NCI-H1417 (cell line): Measurements from ENCODE around the gene PLEKHA1.

Experiments
- DNase-seq, 3 experiments: peaks; one replicate each; lab custom pipeline; 2025; lab: John Stamatoyannopoulos, UW

Gene PLEKHA1

GRCh38 chr10:122347170-122347841 is 27.2 kb upstream of the PLEKHA1 start:
- peak in 1 of 3 experiments; percentile 1 for DNase-seq

GRCh38 chr10:122348512-122348911 is 26.0 kb upstream of the PLEKHA1 start:
- peak; percentile 24 to 70 (median 65) for DNase-seq

- DNase-seq = peak; percentile 14 to 73 (median 35)
Measured at GRCh38 chr10:122348935-122349361, 25.6 kb upstream of the PLEKHA1 start.

GRCh38 chr10:122349758-122350369 is 24.6 kb upstream of the PLEKHA1 start:
- no peak for DNase-seq

- DNase-seq = no peak
Measured at GRCh38 chr10:122350893-122351292, 23.6 kb upstream of the PLEKHA1 start.

GRCh38 chr10:122352817-122353525 is 21.5 kb upstream of the PLEKHA1 start:
- DNase-seq = no peak

- no peak for DNase-seq
Measured at GRCh38 chr10:122354383-122354782, 20.1 kb upstream of the PLEKHA1 start.

GRCh38 chr10:122357685-122358084 is 16.8 kb upstream of the PLEKHA1 start:
- DNase-seq = no peak

- no peak for DNase-seq
Measured at GRCh38 chr10:122359621-122360020, 14.9 kb upstream of the PLEKHA1 start.

GRCh38 chr10:122361046-122361445 is 13.5 kb upstream of the PLEKHA1 start:
- no peak for DNase-seq

- no peak for DNase-seq
Measured at GRCh38 chr10:122362031-122362592, 12.4 kb upstream of the PLEKHA1 start.

- DNase-seq = no peak
Measured at GRCh38 chr10:122362621-122363020, 11.9 kb upstream of the PLEKHA1 start.

- no peak for DNase-seq
Measured at GRCh38 chr10:122363311-122363710, 11.2 kb upstream of the PLEKHA1 start.

- peak in 1 of 3 experiments; percentile 6 for DNase-seq
Measured at GRCh38 chr10:122363722-122364463, 10.6 kb upstream of the PLEKHA1 start.

GRCh38 chr10:122368502-122369254 is 5.8 kb upstream of the PLEKHA1 start:
- peak in 2 of 3 experiments; percentile 52 to 82 for DNase-seq

GRCh38 chr10:122373108-122373507 is 1.4 kb upstream of the PLEKHA1 start:
- no peak for DNase-seq

- no peak for DNase-seq
Measured at GRCh38 chr10:122373721-122374120, 787 bp upstream of the PLEKHA1 start.

- peak; percentile 49 to 86 (median 82) for DNase-seq
Measured at GRCh38 chr10:122374859-122375678, 561 bp downstream of the PLEKHA1 start.

GRCh38 chr10:122375679-122376160 is 1.2 kb downstream of the PLEKHA1 start:
- DNase-seq = peak in 1 of 3 experiments; percentile 1

GRCh38 chr10:122376364-122376961 is 2.0 kb downstream of the PLEKHA1 start:
- DNase-seq = no peak
